Stimulated activated CD4-positive, alpha-beta T cell treated with anti-CD3 and anti-CD28 coated beads, Interleukin-1b, Interleukin-23, amount 100 ng/mL, for 24 hours (primary cell): ENCODE results near the gene DUSP2.

Experiments used
- DNase-seq, 4 experiments: peaks; one replicate each; pipeline ENCODE4 v3.0.0-alpha.2; 2020; ENCODE audit warnings: low read depth in 4 of 4, low spot score in 1 of 4

The DUSP2 gene, protein sequence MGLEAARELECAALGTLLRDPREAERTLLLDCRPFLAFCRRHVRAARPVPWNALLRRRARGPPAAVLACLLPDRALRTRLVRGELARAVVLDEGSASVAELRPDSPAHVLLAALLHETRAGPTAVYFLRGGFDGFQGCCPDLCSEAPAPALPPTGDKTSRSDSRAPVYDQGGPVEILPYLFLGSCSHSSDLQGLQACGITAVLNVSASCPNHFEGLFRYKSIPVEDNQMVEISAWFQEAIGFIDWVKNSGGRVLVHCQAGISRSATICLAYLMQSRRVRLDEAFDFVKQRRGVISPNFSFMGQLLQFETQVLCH

DNA sequence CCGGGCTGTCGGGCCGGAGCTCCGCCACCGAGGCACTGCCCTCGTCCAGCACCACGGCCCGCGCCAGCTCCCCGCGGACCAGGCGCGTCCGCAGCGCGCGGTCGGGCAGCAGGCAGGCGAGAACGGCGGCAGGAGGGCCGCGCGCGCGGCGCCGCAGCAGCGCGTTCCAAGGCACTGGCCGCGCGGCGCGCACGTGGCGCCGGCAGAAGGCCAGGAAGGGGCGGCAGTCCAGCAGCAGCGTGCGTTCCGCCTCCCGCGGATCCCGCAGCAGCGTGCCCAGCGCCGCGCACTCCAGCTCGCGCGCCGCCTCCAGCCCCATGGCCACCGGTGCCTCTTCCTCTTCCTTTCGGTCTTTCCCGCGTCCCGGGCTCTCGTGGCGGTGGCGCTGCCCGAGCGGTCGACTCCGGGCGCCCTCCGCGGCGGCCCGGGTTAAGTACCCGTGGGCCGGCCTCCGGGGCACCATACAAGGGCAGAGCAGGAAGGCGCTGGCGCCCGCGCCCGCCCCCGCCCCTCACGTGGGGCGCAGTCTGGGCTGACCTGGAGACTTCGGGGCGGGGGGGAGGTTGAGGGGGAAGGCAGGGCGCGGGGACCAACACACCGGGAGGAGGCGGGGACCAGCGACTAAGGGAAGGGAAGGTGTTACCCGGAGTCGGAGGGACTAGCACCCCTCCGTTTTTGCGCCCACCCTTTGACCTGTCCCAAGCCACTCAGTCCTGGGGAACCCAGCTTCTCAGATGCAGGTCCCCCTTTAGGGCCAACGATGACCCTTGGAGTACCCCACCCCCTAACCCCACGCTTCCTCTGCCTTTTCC, at the start of gene DUSP2:
Gene DUSP2, minus strand, starts transcription at position 405 of the 812 bp plus-strand sequence. Its CDS starts 86 bp downstream, at position 319.
- peak; percentile 77 to 95 (median 89) for DNase-seq

DNA sequence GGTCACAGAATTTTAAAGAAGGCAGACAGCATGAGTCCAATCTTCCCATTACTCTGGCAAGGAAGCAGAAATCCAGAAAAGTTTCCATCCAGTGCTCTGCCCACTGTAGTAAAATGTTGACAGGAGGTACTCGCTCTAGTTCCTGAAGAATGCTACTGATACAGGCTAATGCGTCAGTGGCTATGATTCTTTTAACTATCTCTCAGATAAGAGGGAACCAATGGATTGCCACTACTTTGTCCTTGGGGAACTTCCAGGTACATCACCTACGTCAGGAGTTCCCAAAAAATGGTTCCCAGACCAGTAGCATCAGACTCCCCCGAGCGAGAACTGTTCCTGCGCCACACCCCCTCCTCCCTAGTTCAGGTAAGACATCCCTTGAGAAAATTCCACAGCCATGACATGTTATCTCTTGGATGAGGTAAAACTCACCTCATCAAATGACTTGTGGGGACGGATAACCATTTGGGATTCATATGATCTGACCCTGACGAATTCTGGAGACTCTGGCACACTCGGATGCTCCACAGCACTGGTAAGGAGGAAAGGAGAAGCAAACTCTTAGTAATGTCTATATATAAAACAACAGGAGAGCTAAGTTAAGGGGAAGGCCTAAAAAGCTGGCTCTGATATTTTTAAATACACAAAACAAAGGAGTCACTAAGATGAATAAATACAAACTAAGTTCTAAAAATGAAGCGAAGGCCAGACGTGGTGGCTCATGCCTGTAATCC, 46.9 kb upstream of the DUSP2 start:
- DNase-seq: no peak

DNA sequence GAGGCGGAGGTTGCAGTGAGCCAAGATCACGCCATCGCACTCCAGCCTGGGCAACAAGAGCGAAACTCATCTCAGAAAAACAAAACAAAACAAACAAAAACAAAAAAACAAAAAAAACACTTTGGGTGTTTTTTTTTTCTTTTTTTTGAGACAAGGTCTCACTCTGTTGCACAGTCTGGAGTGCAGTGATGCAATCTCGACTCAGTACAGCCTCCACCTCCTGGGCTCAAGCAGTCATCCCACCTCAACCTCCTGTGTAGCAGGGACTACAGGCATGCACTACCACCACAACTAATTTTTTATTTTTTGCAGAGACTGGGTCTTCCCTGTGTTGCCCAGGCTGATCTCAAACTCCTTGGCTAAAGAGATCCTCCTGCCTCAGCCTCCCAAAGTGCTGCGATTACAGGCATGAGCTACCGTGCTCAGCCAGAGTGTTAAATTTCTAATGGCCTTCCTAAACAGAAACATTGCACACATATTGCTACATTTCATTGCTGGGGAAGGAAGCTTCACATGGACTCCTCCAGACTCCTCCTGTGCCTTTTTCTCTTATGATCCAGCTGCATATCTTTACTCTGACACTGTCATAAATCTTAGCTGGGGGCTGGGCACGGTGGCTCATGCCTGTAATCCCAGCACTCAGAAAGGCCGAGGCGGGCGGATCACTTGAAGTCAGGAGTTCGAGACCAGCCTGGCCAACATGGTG, 43.7 kb upstream of the DUSP2 start:
- DNase-seq: no peak

DNA sequence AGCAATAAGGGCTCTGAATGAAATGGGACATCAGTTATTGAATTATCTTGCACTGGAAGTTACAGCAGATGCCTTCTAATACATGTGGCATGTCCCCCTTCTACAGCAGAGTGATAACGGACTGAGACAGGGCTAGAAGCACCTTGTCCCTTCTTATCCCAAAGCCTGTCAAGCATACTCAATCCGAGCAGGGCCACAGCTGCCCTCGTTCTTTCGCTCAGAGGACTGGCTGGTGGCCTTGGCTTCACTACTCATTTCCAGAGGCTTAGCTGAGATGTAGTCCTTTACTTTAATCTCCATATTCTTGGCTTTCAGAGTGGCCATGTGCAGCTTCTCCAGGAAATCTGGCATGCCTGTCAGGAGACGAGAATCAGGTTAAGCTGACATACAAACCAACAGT, 41.3 kb upstream of the DUSP2 start:
- no peak for DNase-seq

DNA sequence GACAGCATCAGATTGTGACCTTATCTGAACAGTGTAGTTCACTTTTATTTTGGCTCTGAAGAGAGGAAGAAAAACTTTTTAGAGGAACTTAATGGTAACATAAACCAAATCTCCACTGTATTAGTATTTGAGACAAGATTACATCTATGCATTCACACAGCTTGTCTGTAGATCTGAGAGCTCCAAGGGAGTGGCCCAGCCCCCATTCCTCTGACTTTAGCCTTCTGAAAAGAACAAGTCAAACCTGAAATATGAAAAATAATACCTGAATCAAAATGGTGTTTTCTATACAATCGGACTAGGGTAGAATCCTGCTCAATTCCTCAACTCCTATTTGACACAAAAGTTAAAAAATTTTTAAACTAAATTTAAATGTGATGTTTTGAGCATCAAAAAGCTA, 40.3 kb upstream of the DUSP2 start:
- DNase-seq: no peak

DNA sequence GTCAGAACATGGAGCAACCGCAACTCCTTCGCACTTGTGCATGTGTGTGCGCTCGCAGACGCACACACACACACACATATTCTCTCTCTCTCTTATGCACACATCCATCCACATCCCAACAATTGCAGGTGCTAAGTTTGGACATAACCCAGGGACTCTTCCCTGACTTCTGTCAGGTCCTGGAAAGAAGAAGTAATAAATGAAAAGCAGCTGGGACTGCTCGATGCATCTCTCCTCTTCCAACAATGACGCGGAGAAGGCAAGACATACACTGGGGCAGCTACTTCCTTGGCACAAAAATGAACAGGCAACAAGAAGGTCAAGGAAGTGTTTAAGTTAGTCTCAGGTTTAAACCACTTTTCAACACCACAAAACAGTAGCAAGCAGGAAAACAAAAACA, 39.7 kb upstream of the DUSP2 start:
- no peak for DNase-seq

DNA sequence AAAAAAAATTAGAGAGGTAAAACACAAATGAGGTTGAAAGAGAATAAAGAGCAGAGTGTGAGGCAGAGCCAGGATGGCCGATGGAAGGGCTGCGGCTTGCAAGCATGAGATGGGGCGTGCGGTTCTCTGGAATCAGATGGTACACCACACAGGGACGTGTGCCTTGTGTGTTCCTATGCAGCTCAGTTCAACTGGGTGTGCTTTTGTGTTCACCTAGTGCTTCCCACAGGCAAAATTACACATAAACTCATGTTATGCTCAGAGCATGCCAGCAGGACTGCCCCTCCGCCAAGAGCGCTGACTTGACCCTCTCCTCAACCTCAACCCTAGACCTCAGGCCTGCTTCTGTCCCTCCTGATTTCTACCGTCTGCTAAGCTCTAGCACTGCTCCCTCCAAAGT, 38.9 kb upstream of the DUSP2 start:
- DNase-seq: no peak

DNA sequence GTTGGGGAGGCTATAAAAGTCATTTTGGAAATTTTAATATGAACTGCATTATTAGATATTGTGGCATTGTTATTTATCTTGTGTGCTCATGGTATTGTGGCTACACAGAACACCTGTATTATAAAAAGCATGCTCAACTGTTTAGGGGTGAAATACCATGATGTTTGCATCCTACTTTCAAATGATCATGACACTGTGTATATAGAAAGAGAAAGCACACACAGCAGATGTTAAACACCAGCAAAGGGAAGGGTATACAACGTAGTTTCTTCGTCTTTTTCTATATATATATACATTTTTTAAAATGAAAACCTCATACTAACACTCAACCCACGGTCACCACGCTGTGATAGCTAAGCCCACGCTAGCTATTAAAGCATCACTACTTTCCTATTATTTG, 36.3 kb upstream of the DUSP2 start:
- no peak for DNase-seq

DNA sequence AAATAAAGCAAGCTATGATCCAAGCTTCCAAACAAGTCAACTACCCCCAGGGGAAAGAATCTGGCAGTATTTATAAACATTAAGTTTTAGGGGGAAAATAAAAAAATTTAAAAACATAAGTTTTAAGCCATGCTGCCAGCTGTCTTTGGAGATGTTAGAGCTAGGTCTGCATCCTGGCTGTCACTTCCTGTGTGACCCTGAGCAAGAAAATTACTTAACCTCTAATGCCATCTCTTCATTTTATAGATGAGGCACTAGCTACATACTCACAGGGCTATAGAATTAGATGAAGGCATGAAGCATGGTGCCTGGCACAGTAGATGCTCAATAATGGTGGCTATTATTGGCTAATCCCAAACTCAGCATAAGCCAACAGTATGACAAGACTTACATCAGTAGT, 35.3 kb upstream of the DUSP2 start:
- no peak for DNase-seq

DNA sequence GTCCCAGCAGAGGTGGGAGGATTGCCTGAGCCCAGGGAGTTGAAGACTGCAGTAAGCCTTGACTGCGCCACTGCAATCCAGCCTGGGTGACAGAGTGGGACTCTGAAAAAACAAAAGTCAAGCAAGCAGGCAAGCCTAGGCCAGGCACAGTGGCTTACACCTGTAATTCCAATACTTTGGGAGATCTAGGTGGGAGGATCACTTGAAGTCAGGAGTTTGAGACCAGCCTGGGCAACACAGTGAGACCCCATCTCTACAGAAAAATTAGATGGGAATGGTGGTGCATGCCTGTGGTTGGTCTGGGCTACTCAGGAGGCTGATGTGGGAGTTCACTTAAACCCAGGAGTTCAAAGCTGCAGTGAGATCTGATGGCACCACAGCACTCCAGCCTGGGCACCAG, 34.8 kb upstream of the DUSP2 start:
- no peak for DNase-seq

DNA sequence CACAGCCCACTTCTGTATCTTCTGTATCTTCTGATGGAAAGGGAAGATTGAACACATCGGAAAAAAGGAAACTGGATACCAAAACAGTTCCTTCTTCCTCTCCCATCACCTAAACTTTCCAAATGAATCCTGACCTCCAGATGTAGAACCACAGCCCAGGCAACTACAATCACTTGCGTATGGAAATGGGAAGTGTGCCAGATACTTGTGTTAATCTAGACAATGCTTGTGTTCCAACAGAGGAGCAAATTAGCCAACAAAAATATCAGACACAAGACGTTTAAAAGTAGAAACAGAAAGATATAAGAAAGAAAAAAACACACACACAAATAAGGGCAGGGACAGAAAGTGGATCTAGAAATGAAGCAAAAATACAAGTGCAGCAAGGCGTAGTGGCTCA, 31.4 kb upstream of the DUSP2 start:
- DNase-seq: no peak

DNA sequence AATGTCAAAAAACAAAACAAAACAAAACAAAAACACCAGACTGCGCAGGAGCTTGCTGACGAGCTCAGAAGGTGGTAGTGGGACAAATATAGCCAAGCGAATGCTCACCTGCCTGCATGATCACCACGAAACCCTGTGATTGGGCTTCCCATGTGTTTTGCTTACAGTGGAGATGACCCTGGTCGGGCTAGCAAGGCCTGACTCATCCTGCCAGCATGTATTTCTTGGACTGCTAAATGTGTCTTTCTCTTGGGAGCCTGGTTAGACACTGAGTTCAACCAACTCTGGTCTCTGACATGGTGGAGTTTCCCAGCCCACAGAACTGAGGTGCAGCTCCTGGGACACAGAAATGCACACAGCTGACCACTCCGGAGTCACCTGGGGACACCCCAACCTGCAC, 30.7 kb upstream of the DUSP2 start:
- DNase-seq: no peak

DNA sequence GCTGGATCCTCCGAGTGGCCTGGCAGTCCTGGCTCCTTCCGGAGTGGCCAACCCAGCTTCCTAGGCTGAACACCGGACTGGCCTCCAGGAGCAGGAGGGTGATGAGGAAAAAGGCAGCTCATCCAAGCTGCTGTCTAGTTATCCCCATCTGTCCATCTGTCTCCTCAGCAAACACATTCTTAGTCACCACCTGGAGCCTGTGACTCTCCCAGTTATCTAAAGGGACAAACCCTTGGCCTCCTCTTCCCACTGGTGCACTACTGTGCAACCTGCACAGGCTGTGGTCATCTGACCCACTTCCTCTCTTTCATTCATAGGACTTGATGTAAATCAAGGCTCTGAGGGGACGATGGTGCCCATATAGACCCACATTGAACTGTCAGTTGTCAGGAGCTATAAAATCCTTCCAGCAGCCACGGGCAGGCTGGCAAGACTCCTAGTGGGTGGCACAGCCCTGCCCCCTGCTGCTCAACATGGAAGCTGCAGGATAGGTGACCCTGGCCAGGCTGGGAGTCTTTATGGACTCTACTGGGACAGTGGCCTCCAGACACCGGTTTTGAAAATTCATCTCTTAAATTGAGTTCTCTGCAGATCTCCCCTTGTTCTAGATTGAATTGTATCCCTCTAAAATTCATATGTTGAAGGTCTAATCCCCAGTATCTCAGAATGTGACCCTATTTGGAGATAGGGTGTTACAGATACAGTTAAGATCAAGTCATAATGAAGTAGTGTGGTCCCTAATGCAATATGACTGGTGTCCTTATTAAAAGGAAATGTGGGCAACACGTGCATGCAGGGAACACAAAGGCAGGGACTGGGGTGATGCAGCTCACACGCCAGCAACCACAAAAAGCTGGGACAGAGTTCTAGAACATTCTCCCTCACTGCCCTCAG, 29.3 kb upstream of the DUSP2 start:
- DNase-seq: peak in 3 of 4 experiments; percentile 73 to 77 (median 76)

DNA sequence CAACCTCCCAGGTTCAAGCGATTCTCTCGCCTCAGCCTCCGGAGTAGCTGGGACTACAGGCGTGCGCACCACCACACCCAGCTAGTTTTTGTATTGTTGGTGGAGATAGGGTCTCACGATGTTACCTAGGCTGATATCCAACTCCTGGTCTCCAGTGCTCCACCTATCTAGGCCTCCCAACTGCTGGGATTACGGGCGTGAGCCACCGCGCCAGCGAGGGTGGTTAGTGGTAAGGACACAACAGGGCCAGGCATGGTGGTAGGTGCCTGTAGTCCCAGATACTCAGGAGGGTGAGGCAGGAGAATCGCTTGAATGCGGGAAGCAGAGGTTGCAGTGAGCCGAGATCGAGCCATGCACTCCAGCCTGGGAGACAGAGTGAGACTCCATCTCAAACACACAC, 26.6 kb upstream of the DUSP2 start:
- DNase-seq: no peak

DNA sequence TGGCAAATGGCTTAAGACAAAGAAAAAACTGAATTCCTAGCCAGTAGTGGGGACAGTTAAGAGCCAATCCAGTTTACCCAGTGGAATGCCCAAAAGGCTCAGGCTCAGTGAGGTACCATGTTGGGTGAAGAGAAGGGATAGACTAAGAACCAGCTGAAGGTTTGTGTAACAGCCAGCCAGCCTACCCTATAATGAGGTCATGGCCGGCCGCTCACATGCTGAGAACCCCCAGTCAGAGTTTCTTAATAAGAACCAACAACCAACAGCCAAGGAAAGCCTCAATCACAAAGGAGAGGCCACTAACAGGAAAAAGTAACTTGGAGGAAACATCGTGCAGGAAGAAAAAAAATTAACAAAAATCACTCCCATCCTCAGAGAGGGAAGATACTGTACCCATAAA, 25.4 kb upstream of the DUSP2 start:
- DNase-seq: no peak

DNA sequence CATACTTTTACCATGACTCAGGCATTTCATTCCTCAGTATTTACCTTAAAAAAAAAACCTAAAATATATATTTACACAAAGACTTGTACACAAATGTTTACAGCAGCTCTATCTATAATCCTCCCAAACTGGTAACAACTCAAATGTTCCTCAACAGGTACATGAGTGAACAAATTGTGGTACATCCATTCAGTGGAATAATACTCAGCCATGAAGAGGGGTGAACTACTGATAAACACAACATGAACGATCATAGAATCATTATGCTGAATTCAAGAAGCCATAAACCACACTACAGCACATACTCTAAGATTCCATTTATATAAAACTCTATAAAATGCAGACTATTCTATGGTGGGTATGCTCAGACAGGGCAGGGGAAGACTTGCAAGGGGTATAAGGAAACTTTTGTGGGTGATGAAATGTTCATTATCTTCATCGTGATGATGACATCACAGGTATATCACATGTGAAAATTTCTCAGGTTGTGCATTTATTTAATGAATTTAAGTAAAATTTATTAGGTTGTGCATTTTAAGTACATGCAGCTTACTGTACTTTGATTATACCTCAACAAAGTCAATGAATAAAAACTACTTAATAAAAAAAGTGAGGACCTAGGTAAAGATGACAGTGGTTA, 24.7 kb upstream of the DUSP2 start:
- DNase-seq: no peak

DNA sequence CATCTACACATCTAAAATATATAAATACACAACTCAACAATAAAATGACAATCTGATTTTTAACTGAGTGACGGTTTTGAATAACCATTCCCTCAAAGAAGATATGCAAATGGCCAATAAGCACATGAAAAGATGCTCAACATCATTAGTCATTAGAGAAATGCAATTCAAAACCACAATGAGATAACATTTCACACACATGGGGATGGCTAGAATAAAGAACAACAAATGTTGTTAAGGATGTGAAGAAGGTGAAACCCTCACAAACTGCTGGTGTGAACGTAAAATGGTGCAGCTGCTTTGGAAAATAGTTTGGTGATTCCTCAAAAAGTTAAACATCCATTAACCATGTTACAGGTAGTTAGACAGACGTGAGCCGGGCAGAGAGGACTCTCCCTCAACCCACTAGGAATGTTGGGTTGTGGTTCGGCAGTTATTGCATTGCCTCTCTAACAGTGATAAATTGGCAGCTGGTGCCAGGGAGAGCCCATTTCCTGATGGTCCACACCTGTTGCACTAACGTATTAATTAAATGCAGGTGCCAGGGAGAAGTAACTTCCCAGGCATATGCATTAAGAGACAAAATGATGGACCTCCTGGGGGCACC, 22.3 kb upstream of the DUSP2 start:
- no peak for DNase-seq

DNA sequence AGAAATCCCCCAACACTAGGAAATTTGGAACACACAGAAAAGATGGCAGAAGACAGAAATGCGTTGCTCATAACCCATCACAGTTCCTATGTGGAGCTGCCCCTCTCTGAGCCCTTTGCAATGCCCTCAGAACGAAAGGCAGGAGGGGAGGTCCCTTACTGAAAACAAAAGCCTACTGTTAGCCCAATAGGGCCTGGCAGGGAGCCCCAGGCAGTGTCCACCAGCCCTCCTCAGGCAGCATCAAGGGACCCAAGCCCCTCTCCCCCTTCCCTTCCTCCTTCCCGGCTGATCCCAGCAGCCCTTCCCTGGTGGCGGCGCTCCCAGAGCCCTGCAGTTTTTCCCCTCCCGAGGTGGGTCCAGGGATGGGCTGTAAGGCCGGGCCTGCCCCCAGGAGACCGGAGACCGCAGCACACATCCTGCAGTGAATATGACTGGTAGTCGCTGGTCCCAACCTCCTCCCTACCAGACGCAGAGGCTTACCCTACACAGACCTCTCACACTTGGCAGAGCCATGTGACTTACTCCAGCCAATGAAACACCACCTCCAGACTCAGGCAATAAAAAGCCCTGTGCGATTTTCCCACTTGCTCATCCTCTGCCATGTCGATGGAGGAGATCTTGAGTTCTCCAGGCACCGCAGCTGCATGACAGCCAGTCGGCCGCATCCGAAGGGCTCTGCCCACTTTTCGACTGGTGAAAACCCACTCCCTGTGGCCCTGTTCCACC, 19.4 kb upstream of the DUSP2 start:
- DNase-seq: peak in 1 of 4 experiments; percentile 44
